Keratinocyte (primary cell): ENCODE measurements around the gene FAM3C. TPM values are rescaled to one million over a fixed set of nuclear protein-coding genes. Genes with fewer than 3 reads are reported as not detected.

Source experiments
- DNase-seq: peaks from one replicate; pipeline ENCODE4 v3.0.0-alpha.2; 2011; ENCODE audit warnings: low read depth, missing footprints, low spot score
- FAIRE-seq: peaks from 2 replicates; lab custom pipeline; 2011; peaks lifted over from hg19 to GRCh38; lab: Jason Lieb, UNC
- H2AFZ ChIP-seq: 2 replicates; pipeline ENCODE4 v1.6.0; 2012; ENCODE audit warnings: low read length, control low read depth, inconsistent platforms; ENCODE audit not compliant: control insufficient read depth
- H3K27ac ChIP-seq: 2 replicates; pipeline ENCODE4 v1.5.1; 2011; ENCODE audit warnings: low read length; ENCODE audit not compliant: control insufficient read depth, insufficient read depth
- H3K27me3 ChIP-seq: 3 replicates; pipeline ENCODE4 v1.6.0; 2011; ENCODE audit warnings: low read length; ENCODE audit not compliant: control insufficient read depth, insufficient read depth; ENCODE audit errors: extremely low read depth
- H3K36me3 ChIP-seq, 2 experiments: 2 replicates in 1 of 2; 3 replicates in 1 of 2; pipeline ENCODE4 v1.5.1; 2011; ENCODE audit warnings: low read length in 2 of 2, mild to moderate bottlenecking in 1 of 2; ENCODE audit not compliant: control insufficient read depth in 2 of 2, insufficient read depth in 2 of 2; ENCODE audit errors: extremely low read depth in 1 of 2
- H3K4me1 ChIP-seq: 3 replicates; pipeline ENCODE4 v1.5.1; 2011; ENCODE audit warnings: low read length; ENCODE audit not compliant: control insufficient read depth, insufficient read depth; ENCODE audit errors: extremely low read depth
- H3K4me2 ChIP-seq: 3 replicates; pipeline ENCODE4 v1.6.0; 2011; ENCODE audit warnings: low read depth, low read length; ENCODE audit not compliant: control insufficient read depth, insufficient read depth; ENCODE audit errors: extremely low read depth
- H3K4me3 ChIP-seq, 3 experiments: fragments of 200-600 bp in 1 of 3; sonication (generic) in 1 of 3; 2 replicates in 2 of 3; 3 replicates in 1 of 3; pipeline ENCODE4 v1.5.1; 2011 to 2016; ENCODE audit warnings: low read length in 3 of 3, mild to moderate bottlenecking in 3 of 3, control low read depth in 2 of 3, inconsistent platforms in 1 of 3, low read depth in 1 of 3, mixed read lengths in 1 of 3, mixed run types in 1 of 3, moderate library complexity in 1 of 3; ENCODE audit not compliant: control insufficient read depth in 2 of 3, insufficient read depth in 2 of 3; ENCODE audit errors: extremely low read depth in 1 of 3
- H3K79me2 ChIP-seq: 2 replicates; pipeline ENCODE4 v1.6.0; 2012; ENCODE audit warnings: low read length; ENCODE audit not compliant: control insufficient read depth, insufficient read depth
- H3K9ac ChIP-seq: 3 replicates; pipeline ENCODE4 v1.6.0; 2011; ENCODE audit warnings: low read length; ENCODE audit not compliant: control insufficient read depth, insufficient read depth; ENCODE audit errors: extremely low read depth
- H3K9me1 ChIP-seq: 3 replicates; pipeline ENCODE4 v1.6.0; 2011; ENCODE audit warnings: low read length; ENCODE audit not compliant: control insufficient read depth, insufficient read depth; ENCODE audit errors: extremely low read depth
- H3K9me3 ChIP-seq: 2 replicates; pipeline ENCODE4 v1.5.1; 2012; ENCODE audit warnings: low read depth, low read length; ENCODE audit not compliant: control insufficient read depth
- H4K20me1 ChIP-seq: 3 replicates; pipeline ENCODE4 v1.6.0; 2011; ENCODE audit warnings: low read length; ENCODE audit not compliant: control insufficient read depth, insufficient read depth; ENCODE audit errors: extremely low read depth
- CTCF ChIP-seq, 3 experiments: IDR thresholded peaks in 1 of 3; conservative IDR thresholded peaks in 1 of 3; optimal IDR thresholded peaks in 1 of 3; 2 replicates in 2 of 3; 3 replicates in 1 of 3; pipeline versions ENCODE3 to v1.5.1; 2011; ENCODE audit warnings: low read length in 3 of 3, mild to moderate bottlenecking in 3 of 3, moderate library complexity in 2 of 3, control low read depth in 1 of 3, inconsistent platforms in 1 of 3; ENCODE audit not compliant: insufficient read depth in 2 of 3; ENCODE audit errors: extremely low read depth in 1 of 3
- EZH2 ChIP-seq: IDR thresholded peaks from one replicate; pipeline ENCODE4 v1.6.1; 2012; ENCODE audit warnings: inconsistent platforms, mild to moderate bottlenecking, low read length, moderate library complexity
- dilution Hi-C: fragments of 300-500 bp; cut with MboI; formaldehyde crosslinking; loops from one replicate; pipeline ENCODE4 v1.7.0; 2020; ENCODE audit warnings: low sequenced_read_pairs; ENCODE audit not compliant: extremely low pct_ligation_motif_present
- polyA plus RNA-seq, 5 experiments: library from polyadenylated mRNA; depleted of rRNA in 3 of 5; stranded (reverse) in 3 of 5; stranded (forward) in 1 of 5; unstranded in 1 of 5; fragments of >200 nt; gene quantifications; 1 replicate in 1 of 5; 2 replicates in 3 of 5; 3 replicates in 1 of 5; pipeline versions ENCODE4 v1.2.1 to v1.2.3, GENCODE V29; 2011 to 2012; ENCODE audit warnings: missing spikeins in 2 of 5, low read depth in 1 of 5, low replicate concordance in 1 of 5

Gene FAM3C
- polyA plus RNA-seq, 1 donor (not counting 4 experiments of a cell fraction or from before 2014, with no cell fraction given) = 93.5 TPM

GRCh38 chr7:121303422-121304101 is 92.5 kb downstream of the FAM3C start:
- FAIRE-seq = no peak
- dilution Hi-C loops = no loop called here
- Histone ChIP-seq H2AFZ (no peak overlapping the region), H3K4me1 (peaks cover 40% of the 10 kb centered on the region), H3K9me1 (no peaks in the 10 kb centered on the region), H3K9ac (no peak overlapping the region), H3K27ac (no peak overlapping the region), H3K4me3 (no peak overlapping the region), H3K9me3 (no peaks in the 10 kb centered on the region), H3K27me3 (no peaks in the 10 kb centered on the region), H4K20me1 (no peaks in the 10 kb centered on the region), H3K4me2 (no peak overlapping the region), H3K79me2 (no peaks in the 10 kb centered on the region), H3K36me3 (no peaks in the 10 kb centered on the region)
- DNase-seq = no peak
- peak in 2 of 3 experiments; percentile 23 to 50 for TF ChIP-seq CTCF (optimal IDR thresholded peaks at IDR 0.05 in 1 of 3, IDR thresholded peaks at IDR 0.05 in 1 of 3, conservative IDR thresholded peaks at IDR 0.05 in 1 of 3; ENCODE audit: extremely low read depth in 1 of 3, insufficient read depth in 2 of 3, low read length in 3 of 3)
- TF ChIP-seq EZH2 = no peak

- Histone ChIP-seq H3K27ac (peak overlapping the region; percentile 66), H3K9me1 (no peaks in the 10 kb centered on the region), H3K79me2 (no peaks in the 10 kb centered on the region), H4K20me1 (no peaks in the 10 kb centered on the region), H3K9ac (no peak overlapping the region), H3K9me3 (no peaks in the 10 kb centered on the region), H3K4me3 (no peak overlapping the region), H3K36me3 (no peaks in the 10 kb centered on the region), H3K4me1 (peaks cover 41% of the 10 kb centered on the region), H3K4me2 (peak overlapping the region; percentile 0), H2AFZ (peak overlapping the region; percentile 23), H3K27me3 (no peaks in the 10 kb centered on the region)
- no peak for DNase-seq
- dilution Hi-C loops = no loop called here
- TF ChIP-seq CTCF (optimal IDR thresholded peaks at IDR 0.05 in 1 of 3, IDR thresholded peaks at IDR 0.05 in 1 of 3, conservative IDR thresholded peaks at IDR 0.05 in 1 of 3; ENCODE audit: extremely low read depth in 1 of 3, insufficient read depth in 2 of 3, low read length in 3 of 3) (no peak), EZH2 (no peak)
- FAIRE-seq = peak; percentile 91
These were observed 93.8 kb downstream of the FAM3C start for GRCh38 chr7:121302214-121302745.
